IMR-90 (cell line): ENCODE data around the gene SLFN12L.

Source experiments
- CEBPB ChIP-seq: IDR thresholded peaks from 2 replicates; pipeline ENCODE4 v1.6.1; 2012; ENCODE audit warnings: low read depth, low read length, improper control_type of control experiment
- FOS ChIP-seq: fragments of 150-350 bp; IDR thresholded peaks from 2 replicates; pipeline ENCODE4 v1.6.1; 2016; ENCODE audit warnings: low read depth, low read length
- MXI1 ChIP-seq: IDR thresholded peaks from 2 replicates; pipeline ENCODE4 v1.6.1; 2012; ENCODE audit warnings: low read depth, mild to moderate bottlenecking, low read length, moderate library complexity, borderline replicate concordance
- NFE2L2 ChIP-seq: fragments of 150-350 bp; IDR thresholded peaks from 2 replicates; pipeline ENCODE4 v1.6.1; 2016; ENCODE audit warnings: low read depth, mild to moderate bottlenecking, low read length
- POLR2A ChIP-seq: IDR thresholded peaks from 2 replicates; pipeline ENCODE4 v1.6.1; 2012; ENCODE audit warnings: mild to moderate bottlenecking, low read depth, low read length
- RAD21 ChIP-seq: IDR thresholded peaks from 2 replicates; pipeline ENCODE4 v1.6.1; 2012; ENCODE audit warnings: low read length, improper control_type of control experiment
- RCOR1 ChIP-seq: IDR thresholded peaks from 2 replicates; pipeline ENCODE4 v1.6.1; 2012; ENCODE audit warnings: mild to moderate bottlenecking, low read length, improper control_type of control experiment; ENCODE audit not compliant: insufficient replicate concordance
- RFX5 ChIP-seq: IDR thresholded peaks from 2 replicates; pipeline ENCODE4 v1.8.0; 2012; ENCODE audit warnings: low read depth, mild to moderate bottlenecking, low read length, moderate library complexity
- SMC3 ChIP-seq: fragments of 150-350 bp; IDR thresholded peaks from 2 replicates; pipeline ENCODE4 v1.6.1; 2016; ENCODE audit warnings: low read depth, mild to moderate bottlenecking, antibody characterized with exemption, low read length, moderate library complexity
- TF ChIP-seq, protein P1 (sequence below): conservative IDR thresholded peaks from 2 replicates; pipeline ENCODE4 v1.5.1; 2012; ENCODE audit warnings: mild to moderate bottlenecking, low read depth, low read length, improper control_type of control experiment

DNA sequence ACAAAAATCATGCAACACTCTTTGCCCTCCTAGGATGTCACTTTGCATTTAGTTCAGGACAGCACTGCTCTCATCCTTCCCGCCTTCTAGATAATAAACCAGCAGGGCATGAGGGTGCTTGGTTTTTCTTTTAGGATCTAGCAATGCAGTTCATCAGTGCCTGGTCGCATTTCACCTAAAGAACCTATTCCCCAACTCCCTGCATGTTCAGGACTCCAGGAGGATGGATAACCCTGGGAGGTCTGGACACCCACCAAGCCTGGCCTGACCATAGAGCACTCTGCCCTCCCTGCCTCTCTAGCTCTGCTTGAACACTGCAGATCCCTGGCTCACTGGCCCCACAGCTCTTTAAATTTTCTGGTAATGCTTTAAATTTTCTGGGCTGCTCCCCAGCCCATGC lies 107.8 kb downstream of the SLFN12L start:
- no peak for TF ChIP-seq RAD21
- no peak for TF ChIP-seq RFX5
- TF ChIP-seq, protein P1, sequence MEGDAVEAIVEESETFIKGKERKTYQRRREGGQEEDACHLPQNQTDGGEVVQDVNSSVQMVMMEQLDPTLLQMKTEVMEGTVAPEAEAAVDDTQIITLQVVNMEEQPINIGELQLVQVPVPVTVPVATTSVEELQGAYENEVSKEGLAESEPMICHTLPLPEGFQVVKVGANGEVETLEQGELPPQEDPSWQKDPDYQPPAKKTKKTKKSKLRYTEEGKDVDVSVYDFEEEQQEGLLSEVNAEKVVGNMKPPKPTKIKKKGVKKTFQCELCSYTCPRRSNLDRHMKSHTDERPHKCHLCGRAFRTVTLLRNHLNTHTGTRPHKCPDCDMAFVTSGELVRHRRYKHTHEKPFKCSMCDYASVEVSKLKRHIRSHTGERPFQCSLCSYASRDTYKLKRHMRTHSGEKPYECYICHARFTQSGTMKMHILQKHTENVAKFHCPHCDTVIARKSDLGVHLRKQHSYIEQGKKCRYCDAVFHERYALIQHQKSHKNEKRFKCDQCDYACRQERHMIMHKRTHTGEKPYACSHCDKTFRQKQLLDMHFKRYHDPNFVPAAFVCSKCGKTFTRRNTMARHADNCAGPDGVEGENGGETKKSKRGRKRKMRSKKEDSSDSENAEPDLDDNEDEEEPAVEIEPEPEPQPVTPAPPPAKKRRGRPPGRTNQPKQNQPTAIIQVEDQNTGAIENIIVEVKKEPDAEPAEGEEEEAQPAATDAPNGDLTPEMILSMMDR = no peak
- TF ChIP-seq POLR2A = no peak
- no peak for TF ChIP-seq NFE2L2
- TF ChIP-seq SMC3 = no peak
- no peak for TF ChIP-seq MXI1
- TF ChIP-seq CEBPB = no peak
- TF ChIP-seq FOS = no peak
- TF ChIP-seq RCOR1 = no peak
